HG03439 (cell line): ENCODE results near the gene NOLC1.

Source experiments
- ATAC-seq: cut with Tn5 transposase; IDR thresholded peaks from one replicate; pipeline ENCODE4 v1.9.1; 2021; ENCODE audit warnings: mild to moderate bottlenecking, moderate library complexity; ENCODE audit not compliant: unreplicated experiment

NOLC1 gene

GRCh38 chr10:102200751-102201640 is 48.8 kb downstream of the NOLC1 start:
- ATAC-seq = no peak

- no peak for ATAC-seq
Observed at GRCh38 chr10:102202386-102202785, 50.2 kb downstream of the NOLC1 start.

DNA sequence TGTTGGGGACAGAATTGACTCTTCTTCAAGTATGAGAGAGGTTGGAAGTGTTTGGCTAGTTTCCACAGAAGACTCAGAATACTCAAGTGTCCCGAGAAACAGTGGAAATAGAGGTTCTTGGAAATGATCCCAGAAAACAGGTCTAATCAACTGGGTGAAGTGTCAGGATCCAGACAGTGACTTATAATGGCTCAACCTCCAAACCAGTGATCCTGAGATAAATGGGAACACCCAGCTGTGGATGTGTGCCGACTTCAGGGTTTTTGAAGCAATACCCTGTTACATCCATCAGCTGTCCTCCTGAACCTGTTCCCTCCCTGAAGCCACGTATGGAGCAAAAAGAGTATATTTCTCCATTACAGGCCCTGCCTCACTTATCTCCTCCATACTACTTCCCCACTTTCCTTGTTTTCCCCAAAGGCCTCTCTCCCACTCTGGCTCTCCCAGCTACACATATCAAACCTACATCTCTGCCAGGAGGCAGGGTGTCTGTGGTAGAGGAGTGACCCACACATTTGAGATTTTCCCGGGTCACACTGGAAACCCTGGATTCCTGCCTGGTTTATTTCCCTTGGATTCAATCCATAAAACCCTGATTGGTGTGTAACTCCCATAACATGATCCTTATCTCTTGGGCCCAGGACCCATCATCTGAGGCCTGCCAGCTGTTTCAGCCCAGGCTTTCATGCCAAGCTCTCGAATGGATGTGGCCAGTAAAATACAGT is 56.3 kb downstream of the NOLC1 start:
- no peak for ATAC-seq

DNA sequence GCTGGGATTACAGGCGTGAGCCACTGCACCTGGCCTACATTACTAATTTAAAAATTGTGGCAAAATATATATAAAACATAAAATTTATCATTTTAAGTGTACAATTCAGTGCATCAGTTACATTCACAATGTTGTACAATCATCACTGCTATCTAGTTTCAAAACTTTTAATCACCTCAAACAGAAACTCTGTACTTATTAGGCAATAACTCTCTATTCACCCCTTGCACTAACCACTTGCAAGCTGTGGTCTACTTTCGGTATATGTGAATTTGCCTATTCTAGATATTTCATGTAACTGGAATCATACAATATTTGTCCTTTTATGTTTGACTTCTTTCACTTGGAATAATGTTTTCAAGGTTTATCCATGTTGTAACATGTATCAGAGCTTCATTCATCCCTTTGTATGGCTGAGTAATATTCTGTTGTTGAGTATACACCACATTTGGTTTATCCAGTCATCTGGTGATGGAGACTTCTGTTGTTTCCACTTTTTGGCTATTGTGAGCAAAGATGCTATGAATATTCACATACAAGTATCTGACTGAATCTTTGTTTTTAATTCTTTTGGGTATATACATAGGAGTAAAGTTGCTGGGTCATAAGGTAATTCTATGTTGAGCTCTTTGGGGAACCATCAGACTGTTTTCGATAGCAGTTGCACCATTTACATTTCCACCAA is 59.6 kb downstream of the NOLC1 start:
- ATAC-seq = no peak
